Measurements from ENCODE around the gene TNNI3. TPM values are rescaled to one million over a fixed set of nuclear protein-coding genes. Genes with fewer than 3 reads are reported as not detected.
A peak's percentile ranks its signal among the peaks of the same experiment; 100 is the strongest.

The TNNI3 gene
- total and polyA plus RNA-seq, 10 of the 15 experiments (the other 5 are each of a cell fraction or from before 2014, with no cell fraction given), result not detected

- POLR2A ChIA-PET, result no interaction called here
- Histone ChIP-seq H3K79me2 (ENCODE audit: control insufficient read depth, insufficient read depth, low read length) (peaks cover 38% of the 10 kb centered on the region), H3K36me3 (ENCODE audit: control insufficient read depth in 2 of 2, insufficient read depth in 2 of 2, low read length in 1 of 2) (peaks cover 0 to 4% of the 10 kb centered on the region in 2 experiments; a peak in 2 of 4 replicates), H3K9me3 (replicated peaks; ENCODE audit: control insufficient read depth, insufficient read depth, low read length) (no peaks in the 10 kb centered on the region), H3K27ac (ENCODE audit: control insufficient read depth, insufficient read depth) (no peak overlapping the region), H3K4me3 (no peak overlapping the region), H3K9ac (ENCODE audit: control insufficient read depth, insufficient read depth, low read length) (no peak overlapping the region), H3K4me2 (ENCODE audit: control insufficient read depth, insufficient read depth) (peak overlapping the region; percentile 30), H2AFZ (ENCODE audit: control insufficient read depth, low read depth, low read length) (no peak overlapping the region), H4K20me1 (ENCODE audit: control insufficient read depth, insufficient read depth) (peaks cover 3% of the 10 kb centered on the region; the same call in 1 of the 2 replicates), H3K27me3 (replicated peaks in 1 of 2; ENCODE audit: control insufficient read depth in 2 of 2, insufficient read depth in 2 of 2, low read length in 1 of 2) (no peaks in the 10 kb centered on the region), H3K4me1 (ENCODE audit: control insufficient read depth, insufficient read depth, low read length) (peaks cover 14% of the 10 kb centered on the region)
- BruUV-seq (replicated peaks), result no TSS peak
- no peak for FAIRE-seq
- TF ChIP-seq ZBTB4 (CRISPR knock-in tag; IDR thresholded peaks at IDR 0.05) (no peak), NFXL1 (IDR thresholded peaks at IDR 0.05; ENCODE audit: borderline replicate concordance) (no peak), CREM (IDR thresholded peaks at IDR 0.05; ENCODE audit: low read depth) (no peak), ZNF274 (IDR thresholded peaks at IDR 0.05; ENCODE audit: insufficient read depth, insufficient read length) (no peak)
- DNase-seq (ENCODE audit: low read depth, low spot score), result no peak
- CTCF ChIA-PET, result no interaction called here
- WGBS (ENCODE audit: insufficient coverage, insufficient replicate concordance, low lambda C conversion rate, missing lambda C conversion rate), result 87% methylated on average over 6 of the region's 9 CpGs
- RAD21 ChIA-PET (ENCODE audit: unreplicated experiment), result no interaction called here
- SMC1A ChIA-PET (ENCODE audit: uncharacterized antibody, unreplicated experiment), result interaction anchor here (1.8 kb wide), 1 partner anchor 30 kb away, joined by 4 read pairs; no protein-coding TSS in a partner anchor
- intact Hi-C loops (cut with micrococcal nuclease; ENCODE audit: unreplicated experiment) (no loop called here), in situ Hi-C loops (cut with MboI) (no loop called here)
- no peak for ATAC-seq
Measured at GRCh38 chr19:55114566-55115145, 42.9 kb downstream of the TNNI3 start.

All from GM12878 (cell line).